Stimulated activated naive CD8-positive, alpha-beta T cell treated with anti-CD3 and anti-CD28 coated beads, Interleukin-15, Interleukin-2, amounts not matched to agents 100 ng/mL and 50 ng/mL, for 24 hours (primary cell): ENCODE results near the gene TM7SF3.
"Not testable (repeated sequence)": the region's sequence is repeated elsewhere in the genome, so short reads cannot be mapped to it uniquely, and the experiment has no call there.

ENCODE experiments used
- H3K27ac Mint-ChIP-seq: one replicate; pipeline ENCODE4 v1.8.0; 2021; ENCODE audit warnings: mild to moderate bottlenecking, mixed read lengths
- H3K27me3 Mint-ChIP-seq: one replicate; pipeline ENCODE4 v1.8.0; 2021; ENCODE audit warnings: mixed read lengths
- H3K36me3 Mint-ChIP-seq: one replicate; pipeline ENCODE4 v1.8.0; 2021; ENCODE audit warnings: low read depth, mixed read lengths
- H3K4me1 Mint-ChIP-seq: one replicate; pipeline ENCODE4 v1.8.0; 2021; ENCODE audit warnings: low read depth, mixed read lengths
- H3K4me3 Mint-ChIP-seq: one replicate; pipeline ENCODE4 v1.8.0; 2021; ENCODE audit warnings: mild to moderate bottlenecking, mixed read lengths
- H3K9me3 Mint-ChIP-seq: one replicate; pipeline ENCODE4 v1.8.0; 2021; ENCODE audit warnings: mixed read lengths

Gene TM7SF3, protein sequence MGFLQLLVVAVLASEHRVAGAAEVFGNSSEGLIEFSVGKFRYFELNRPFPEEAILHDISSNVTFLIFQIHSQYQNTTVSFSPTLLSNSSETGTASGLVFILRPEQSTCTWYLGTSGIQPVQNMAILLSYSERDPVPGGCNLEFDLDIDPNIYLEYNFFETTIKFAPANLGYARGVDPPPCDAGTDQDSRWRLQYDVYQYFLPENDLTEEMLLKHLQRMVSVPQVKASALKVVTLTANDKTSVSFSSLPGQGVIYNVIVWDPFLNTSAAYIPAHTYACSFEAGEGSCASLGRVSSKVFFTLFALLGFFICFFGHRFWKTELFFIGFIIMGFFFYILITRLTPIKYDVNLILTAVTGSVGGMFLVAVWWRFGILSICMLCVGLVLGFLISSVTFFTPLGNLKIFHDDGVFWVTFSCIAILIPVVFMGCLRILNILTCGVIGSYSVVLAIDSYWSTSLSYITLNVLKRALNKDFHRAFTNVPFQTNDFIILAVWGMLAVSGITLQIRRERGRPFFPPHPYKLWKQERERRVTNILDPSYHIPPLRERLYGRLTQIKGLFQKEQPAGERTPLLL

DNA sequence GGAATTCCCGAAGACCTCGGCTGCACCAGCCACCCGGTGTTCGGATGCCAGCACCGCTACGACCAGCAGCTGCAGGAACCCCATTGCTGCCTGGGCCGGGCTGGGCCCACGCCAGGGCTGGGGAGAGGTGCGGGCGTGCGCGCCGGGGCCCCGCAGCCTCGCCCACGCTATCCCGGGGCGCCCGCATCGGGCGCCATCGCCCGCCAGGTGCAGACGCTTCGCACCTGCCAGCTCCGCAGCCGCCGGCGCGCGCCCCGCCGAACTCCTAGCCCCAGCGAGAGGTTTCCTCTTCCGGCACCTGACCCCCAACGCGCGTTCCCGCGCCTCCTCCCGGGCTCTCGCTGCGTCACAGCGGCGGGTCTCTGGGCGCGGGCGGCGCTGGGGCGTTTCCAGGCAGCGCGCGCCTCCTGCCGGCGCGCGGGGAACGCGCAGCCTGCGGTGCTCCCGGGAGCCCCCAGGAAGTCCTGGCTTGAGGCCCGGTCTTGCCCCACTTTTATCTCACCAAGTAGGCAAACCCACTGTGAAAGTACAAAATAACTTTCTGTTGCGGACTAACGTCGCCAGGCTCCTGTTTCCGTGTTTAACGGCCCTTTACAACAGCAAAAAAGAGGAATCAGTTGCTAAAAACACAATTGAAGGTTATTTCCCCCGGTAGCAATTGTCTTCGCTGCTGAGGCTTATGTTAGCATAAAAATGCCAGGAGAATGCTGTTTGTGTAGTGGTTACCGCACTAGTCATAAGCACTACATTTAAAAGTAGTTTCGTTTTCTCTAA, at the start of gene TM7SF3:
TM7SF3 (minus strand) TSS at position 300 of the 774 bp plus-strand sequence; CDS start at position 84, 216 bp downstream.
- H3K4me3 Mint-ChIP-seq, result peak within 1 kb of the TSS; percentile 94
- H3K27ac Mint-ChIP-seq, result peak within 1 kb of the TSS; percentile 91
- no peaks in the 10 kb centered on the region for H3K27me3 Mint-ChIP-seq
- H3K36me3 Mint-ChIP-seq, result peaks cover 11% of the 10 kb centered on the region
- no peaks in the 10 kb centered on the region for H3K9me3 Mint-ChIP-seq
- peaks cover 51% of the 10 kb centered on the region for H3K4me1 Mint-ChIP-seq

DNA sequence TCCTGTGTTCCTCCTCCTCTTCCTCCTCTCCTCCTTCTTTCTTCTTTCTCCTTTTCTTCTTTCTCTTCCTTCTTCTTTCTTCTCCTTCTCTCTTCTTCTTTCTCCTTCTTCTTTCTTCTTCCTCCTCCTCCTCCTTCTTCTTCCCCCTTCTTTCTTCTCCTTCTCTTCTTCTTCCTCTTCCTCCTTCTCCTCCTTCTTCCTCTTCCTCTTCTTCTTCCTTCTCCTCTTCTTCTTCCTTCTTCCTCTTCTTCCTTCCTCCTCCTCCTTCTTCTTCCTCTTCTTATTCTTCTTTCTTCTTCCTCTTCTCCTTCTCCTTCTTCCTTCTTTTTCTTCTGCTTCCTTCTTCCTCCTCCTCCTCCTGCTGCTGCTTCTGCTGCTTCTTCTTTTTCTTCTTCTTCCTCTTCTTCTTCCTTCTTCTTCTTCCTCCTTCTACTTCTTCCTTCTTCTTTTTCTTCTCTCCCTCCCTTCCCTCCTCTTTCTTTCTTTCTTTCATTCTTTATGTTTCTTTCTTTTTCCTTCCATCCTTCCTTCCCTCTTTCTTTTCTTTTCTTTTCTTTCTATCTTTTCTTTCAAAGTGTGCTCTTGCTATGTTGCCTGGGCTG, 49.2 kb upstream of the TM7SF3 start:
- H3K9me3 Mint-ChIP-seq, result peaks cover 7% of the 10 kb centered on the region
- peaks cover 3% of the 10 kb centered on the region for H3K36me3 Mint-ChIP-seq
- H3K4me3 Mint-ChIP-seq, result no peak overlapping the region
- H3K4me1 Mint-ChIP-seq, result peaks cover 3% of the 10 kb centered on the region
- H3K27ac Mint-ChIP-seq, result no peak overlapping the region
- no peaks in the 10 kb centered on the region for H3K27me3 Mint-ChIP-seq

DNA sequence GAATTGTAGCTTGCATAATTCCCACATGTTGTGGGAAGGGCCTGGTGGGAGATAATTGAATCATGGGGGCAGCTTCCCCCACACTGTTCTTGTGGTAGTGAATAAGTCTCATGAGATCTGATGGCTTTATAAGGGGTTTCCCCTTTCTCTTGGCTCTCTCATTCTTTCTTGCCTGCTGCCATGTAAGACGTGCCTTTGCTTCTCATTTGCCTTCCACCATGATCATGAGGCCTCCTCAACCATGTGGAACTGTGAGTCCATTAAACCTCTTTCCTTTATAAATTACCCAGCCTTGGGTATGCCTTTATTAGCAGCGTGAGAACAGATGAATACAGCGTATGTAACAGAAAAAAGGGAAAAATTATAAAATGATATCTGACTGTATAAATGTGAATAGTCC, 47.1 kb upstream of the TM7SF3 start:
- Mint-ChIP-seq H3K27me3 (no peaks in the 10 kb centered on the region), H3K9me3 (peaks cover 7% of the 10 kb centered on the region), H3K4me1 (peaks cover 3% of the 10 kb centered on the region), H3K4me3 (no peak overlapping the region), H3K36me3 (peaks cover 3% of the 10 kb centered on the region), H3K27ac (no peak overlapping the region)

DNA sequence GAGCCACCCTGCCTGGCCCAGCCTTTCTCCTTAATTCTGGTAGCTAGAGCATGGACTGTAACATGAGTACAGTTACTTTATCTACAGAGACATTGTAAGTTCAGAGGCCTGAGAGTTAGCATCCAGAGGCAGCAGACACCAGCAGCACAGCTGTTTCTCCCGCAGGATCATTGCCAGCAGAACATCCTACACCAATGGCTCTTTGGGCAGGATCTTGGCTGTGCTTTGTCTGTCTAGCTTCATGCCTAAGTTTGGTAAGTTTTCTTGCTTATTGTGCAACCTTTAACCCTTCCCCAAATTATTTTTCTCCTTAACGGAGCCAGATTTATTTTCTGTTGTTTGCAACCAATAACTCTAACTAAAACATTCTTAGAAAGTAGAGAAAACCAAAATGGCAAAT, 46.6 kb upstream of the TM7SF3 start:
- Mint-ChIP-seq H3K27ac (no peak overlapping the region), H3K4me3 (no peak overlapping the region), H3K9me3 (peaks cover 7% of the 10 kb centered on the region), H3K4me1 (peaks cover 3% of the 10 kb centered on the region), H3K36me3 (peaks cover 3% of the 10 kb centered on the region), H3K27me3 (no peaks in the 10 kb centered on the region)

DNA sequence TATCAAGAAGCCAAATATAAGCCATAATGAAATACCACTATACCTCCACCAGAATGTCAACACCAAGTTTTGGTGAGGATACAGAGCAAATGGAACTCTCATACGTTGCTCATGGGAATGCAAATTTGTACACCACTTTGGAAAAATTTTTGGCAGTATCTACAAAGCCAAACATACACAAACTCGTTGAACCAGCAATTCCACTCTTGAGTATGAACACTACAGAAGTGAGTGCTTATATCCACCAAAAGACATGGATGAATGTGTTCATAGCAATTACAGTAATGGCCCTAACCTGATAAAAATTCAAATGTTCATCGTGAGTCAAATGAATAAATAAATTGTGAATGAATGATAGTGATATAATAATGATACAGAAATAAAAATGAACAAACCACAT, 43.4 kb upstream of the TM7SF3 start:
- Mint-ChIP-seq H3K27ac (no peak overlapping the region), H3K9me3 (peaks cover 7% of the 10 kb centered on the region), H3K4me3 (no peak overlapping the region), H3K36me3 (peaks cover 3% of the 10 kb centered on the region), H3K27me3 (no peaks in the 10 kb centered on the region), H3K4me1 (no peaks in the 10 kb centered on the region)

DNA sequence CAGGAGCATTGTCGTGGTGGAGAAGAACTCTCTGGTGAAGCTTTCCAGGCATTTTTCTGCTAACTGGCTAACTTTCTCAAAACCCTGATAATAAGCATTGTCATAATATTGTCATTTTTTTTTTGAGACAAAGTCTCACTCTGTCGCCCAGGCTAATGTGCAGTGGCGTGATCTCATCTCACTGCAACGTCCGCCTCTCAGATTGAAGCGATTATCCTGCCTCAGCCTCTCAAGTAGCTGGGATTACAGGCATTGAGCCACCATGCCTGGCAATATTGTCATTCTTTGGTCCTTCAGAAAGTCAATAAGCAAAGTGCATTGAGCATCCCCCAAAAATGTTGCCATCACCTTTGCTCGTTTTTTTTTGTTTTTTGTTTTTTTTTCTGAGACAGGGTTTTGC, 41.8 kb upstream of the TM7SF3 start:
- no peak overlapping the region for H3K4me3 Mint-ChIP-seq
- no peaks in the 10 kb centered on the region for H3K27me3 Mint-ChIP-seq
- H3K9me3 Mint-ChIP-seq, result no peaks in the 10 kb centered on the region
- no peaks in the 10 kb centered on the region for H3K36me3 Mint-ChIP-seq
- no peaks in the 10 kb centered on the region for H3K4me1 Mint-ChIP-seq
- H3K27ac Mint-ChIP-seq, result no peak overlapping the region

DNA sequence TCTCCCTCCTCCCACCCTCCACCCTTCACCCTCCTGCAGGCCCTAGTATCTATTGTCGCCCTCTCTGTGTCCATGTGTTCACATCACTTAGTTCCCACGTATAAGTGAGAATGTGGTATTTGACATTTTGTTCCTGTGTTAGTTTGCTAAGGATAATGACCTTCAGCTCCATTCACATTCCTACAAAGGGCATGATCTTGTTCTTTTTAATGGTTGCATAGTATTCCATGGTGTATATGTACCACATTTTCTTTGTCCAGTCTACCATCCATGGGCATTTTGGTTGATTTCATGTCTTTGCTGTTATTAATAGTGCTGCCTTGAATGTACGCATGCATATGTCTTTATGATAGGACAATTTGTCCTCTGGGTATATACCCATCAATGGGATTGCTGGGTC, 38.6 kb upstream of the TM7SF3 start:
- Mint-ChIP-seq H3K9me3 (no peaks in the 10 kb centered on the region), H3K4me3 (no peak overlapping the region), H3K27ac (no peak overlapping the region), H3K27me3 (no peaks in the 10 kb centered on the region), H3K36me3 (no peaks in the 10 kb centered on the region), H3K4me1 (no peaks in the 10 kb centered on the region)

DNA sequence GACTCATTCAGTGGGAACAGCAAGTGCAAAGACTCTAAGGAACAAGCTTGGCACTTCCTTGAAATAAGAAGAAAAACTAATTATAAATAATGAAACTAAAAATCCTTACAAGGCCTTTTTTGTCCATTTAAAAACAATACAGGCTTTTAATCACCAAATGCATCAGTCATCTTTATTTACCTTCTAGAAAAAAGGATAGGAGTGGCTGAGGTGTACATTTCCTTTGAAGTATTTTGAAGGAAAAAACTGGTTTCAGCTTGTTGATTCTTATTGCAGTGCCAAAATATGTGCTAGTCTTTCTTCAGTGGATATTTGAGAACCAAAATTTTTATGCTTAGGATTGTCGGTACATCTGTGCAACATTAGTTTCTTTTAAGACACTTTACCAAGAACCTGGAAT, 38.0 kb upstream of the TM7SF3 start:
- H3K27me3 Mint-ChIP-seq, result no peaks in the 10 kb centered on the region
- no peaks in the 10 kb centered on the region for H3K4me1 Mint-ChIP-seq
- H3K27ac Mint-ChIP-seq, result no peak overlapping the region
- H3K36me3 Mint-ChIP-seq, result peaks cover under 1% of the 10 kb centered on the region
- H3K4me3 Mint-ChIP-seq, result no peak overlapping the region
- H3K9me3 Mint-ChIP-seq, result no peaks in the 10 kb centered on the region

DNA sequence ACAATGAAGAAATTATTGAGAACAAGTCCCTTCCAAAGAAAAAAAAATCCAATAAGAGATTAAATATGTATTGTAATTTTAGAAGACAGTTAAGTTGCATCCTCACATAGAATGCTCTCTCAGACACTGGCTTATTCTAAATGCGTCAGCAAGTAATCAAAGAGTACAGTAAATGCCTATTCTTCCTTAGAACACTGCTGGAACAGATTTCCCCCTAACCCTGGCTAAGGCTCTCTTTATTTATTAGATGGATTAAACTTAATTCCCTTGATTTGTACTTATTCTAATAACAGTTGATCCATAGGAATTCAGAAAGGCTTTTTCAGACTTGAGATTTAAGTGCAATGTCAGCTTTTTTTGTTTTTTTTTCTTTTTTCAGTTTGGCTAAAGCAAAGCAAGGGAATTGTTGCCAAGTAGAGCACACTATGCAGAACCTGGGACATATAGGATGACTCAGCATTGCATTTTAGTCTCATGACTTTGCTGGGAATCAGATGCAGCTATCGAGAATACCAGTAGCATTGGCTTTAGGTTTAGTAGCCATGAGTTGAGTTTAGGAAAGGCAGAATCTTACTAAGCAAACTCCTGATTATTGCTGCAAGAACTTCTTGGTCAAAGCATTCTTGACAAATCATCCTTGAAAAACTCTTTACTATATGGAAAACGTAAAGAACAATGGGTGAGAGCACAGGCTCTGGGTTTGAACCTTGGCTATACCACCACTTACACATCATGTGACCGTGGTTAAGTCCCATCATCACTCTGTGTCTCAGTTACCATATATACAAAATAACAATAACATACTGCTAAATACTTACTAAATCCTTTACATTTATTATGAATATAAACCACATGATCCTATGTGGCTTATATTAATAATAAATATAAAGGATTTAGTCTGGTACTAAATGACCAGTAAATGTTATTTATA, 34.9 kb upstream of the TM7SF3 start:
- peaks cover 8% of the 10 kb centered on the region for H3K36me3 Mint-ChIP-seq
- H3K4me3 Mint-ChIP-seq, result no peak overlapping the region
- no peaks in the 10 kb centered on the region for H3K27me3 Mint-ChIP-seq
- no peak overlapping the region for H3K27ac Mint-ChIP-seq
- no peaks in the 10 kb centered on the region for H3K4me1 Mint-ChIP-seq
- H3K9me3 Mint-ChIP-seq, result peaks cover 11% of the 10 kb centered on the region

DNA sequence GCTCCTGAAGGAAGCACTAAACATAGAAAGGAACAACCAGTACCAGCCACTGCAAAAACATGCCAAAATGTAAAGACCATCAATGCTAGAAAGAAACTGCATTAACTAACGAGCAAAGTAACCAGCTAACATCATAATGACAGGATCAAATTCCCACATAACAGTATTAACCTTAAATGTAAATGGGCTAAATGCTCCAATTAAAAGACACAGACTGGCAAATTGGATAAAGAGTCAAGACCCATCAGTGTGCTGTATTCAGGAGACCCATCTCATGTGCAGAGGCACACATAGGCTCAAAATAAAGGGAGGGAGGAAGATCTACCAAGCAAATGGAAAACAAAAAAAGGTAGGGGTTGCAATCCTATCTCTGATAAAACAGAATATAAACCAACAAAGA, 27.8 kb upstream of the TM7SF3 start:
- Mint-ChIP-seq H3K36me3 (peaks cover 39% of the 10 kb centered on the region), H3K9me3 (peaks cover 19% of the 10 kb centered on the region)
- H3K4me1 Mint-ChIP-seq, H3K27me3 Mint-ChIP-seq, H3K27ac Mint-ChIP-seq, H3K4me3 Mint-ChIP-seq: not testable (repeated sequence)

DNA sequence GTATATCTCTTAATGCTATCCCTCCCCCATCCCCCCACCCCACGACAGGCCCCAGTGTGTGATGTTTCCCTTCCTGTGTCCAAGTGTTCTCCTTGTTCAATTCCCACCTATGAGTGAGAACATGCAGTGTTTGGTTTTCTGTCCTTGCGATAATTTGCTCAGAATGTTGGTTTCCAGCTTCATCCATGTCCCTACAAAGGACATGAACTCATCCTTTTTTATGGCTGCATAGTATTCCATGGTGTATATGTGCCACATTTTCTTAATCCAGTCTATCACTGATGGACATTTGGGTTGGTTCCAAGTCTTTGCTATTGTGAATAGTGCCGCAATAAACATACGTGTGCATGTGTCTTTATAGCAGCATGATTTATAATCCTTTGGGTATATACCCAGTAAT, 26.5 kb upstream of the TM7SF3 start:
- H3K4me3 Mint-ChIP-seq, H3K4me1 Mint-ChIP-seq, H3K27ac Mint-ChIP-seq, H3K27me3 Mint-ChIP-seq: not testable (repeated sequence)
- Mint-ChIP-seq H3K9me3 (peaks cover 19% of the 10 kb centered on the region), H3K36me3 (peaks cover 42% of the 10 kb centered on the region)

DNA sequence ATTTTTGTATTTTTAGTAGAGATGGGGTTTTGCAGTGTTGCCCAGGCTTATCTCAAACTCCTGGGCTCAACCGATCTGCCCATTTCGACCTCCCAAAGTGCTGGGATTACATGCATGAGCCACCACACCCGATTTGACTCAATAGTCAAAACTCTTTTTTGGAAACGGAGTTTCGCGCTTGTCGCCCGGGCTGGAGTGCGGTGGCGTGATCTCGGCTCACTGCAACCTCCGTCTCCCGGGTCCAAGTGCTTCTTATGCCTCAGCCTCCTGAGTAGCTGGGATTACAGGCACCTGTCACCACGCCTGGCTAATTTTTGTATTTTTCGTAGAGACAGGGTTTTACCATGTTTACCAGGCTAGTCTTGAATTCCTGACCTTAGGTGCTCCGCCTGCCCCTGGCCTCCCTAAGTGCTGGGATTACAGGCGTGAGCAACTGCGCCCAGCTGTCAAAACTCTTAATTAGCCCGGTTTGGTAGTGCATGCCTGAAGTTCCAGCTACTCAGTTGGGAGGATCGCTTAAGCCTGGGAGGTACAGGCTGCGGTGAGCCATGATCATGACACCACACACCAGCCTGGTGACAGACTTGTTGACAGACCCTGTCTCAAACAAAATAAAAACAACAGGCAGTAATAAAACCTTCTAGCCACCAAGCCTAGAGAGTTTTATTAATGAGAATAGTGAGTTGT, 20.6 kb upstream of the TM7SF3 start:
- H3K36me3 Mint-ChIP-seq, result peaks cover 62% of the 10 kb centered on the region
- H3K4me3 Mint-ChIP-seq, result no peak overlapping the region
- H3K9me3 Mint-ChIP-seq, result no peaks in the 10 kb centered on the region
- no peaks in the 10 kb centered on the region for H3K27me3 Mint-ChIP-seq
- no peak overlapping the region for H3K27ac Mint-ChIP-seq
- no peaks in the 10 kb centered on the region for H3K4me1 Mint-ChIP-seq

DNA sequence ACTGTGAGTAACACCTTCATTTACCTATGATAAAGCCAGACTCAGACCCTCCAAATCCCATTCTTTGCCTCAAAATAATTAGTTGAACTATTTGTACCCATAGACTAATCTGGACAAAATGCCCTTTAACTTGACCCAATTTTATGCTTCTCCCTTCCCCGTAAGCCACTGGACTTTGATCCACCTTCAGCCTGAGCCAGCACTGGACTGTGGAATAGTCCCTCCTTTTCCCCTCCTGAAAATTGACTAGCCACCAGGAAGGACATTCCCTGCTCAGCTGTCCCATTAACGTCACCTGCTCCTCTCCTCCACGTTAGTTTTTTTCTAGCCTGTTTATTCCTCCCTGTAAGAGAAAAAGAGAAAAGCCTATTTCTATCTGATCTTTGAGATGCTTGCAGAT, 18.5 kb upstream of the TM7SF3 start:
- Mint-ChIP-seq H3K27ac (no peak overlapping the region), H3K9me3 (no peaks in the 10 kb centered on the region), H3K27me3 (no peaks in the 10 kb centered on the region), H3K4me1 (no peaks in the 10 kb centered on the region), H3K4me3 (no peak overlapping the region), H3K36me3 (peaks cover 66% of the 10 kb centered on the region)

DNA sequence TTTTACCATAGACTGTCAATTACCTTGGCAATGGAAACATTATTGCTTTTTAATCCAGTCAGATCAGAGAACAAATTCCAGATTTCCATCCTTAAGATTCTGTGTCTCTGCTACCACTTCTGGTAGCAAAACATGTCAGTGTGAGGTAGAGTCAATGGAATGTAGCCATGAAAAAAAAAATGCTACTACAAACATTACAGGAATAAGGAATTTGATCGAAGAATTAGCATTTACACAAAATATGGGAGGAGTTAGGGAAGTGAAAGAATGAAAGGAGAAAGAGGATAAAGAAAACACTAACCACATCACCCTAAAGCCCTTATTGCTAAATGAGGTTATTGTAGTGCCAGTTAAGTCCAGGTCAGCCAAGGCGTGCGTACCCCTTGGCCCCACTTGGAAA, 17.3 kb upstream of the TM7SF3 start:
- H3K27me3 Mint-ChIP-seq, result no peaks in the 10 kb centered on the region
- no peak overlapping the region for H3K4me3 Mint-ChIP-seq
- no peaks in the 10 kb centered on the region for H3K9me3 Mint-ChIP-seq
- no peak overlapping the region for H3K27ac Mint-ChIP-seq
- peaks cover 67% of the 10 kb centered on the region for H3K36me3 Mint-ChIP-seq
- peaks cover 4% of the 10 kb centered on the region for H3K4me1 Mint-ChIP-seq
